HG03135 (cell line): ENCODE data around the gene GAS6.

Source experiments
- ATAC-seq: cut with Tn5 transposase; IDR thresholded peaks from one replicate; pipeline ENCODE4 v1.9.1; 2021; ENCODE audit warnings: mild to moderate bottlenecking, moderate library complexity; ENCODE audit not compliant: unreplicated experiment

The GAS6 gene

DNA sequence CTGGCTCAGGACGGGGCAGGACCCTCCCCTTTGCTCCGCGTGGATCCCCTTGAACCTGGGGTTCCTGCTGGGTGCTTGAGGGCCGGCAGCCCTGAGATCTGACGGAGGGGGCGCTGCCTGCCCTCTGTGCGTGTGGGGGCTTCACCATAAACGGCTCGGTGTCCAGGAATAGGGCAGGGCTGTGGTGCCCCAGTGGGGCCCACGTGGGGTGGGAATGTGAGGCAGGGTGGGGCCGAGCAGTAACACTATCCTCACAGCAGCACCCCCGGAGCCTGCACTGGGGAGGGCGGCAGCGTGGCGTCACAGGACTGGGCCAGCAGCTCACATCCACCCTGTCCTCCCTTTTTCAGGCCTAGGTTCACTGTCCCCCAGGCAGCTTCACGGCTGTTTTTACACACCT is 38.0 kb downstream of the GAS6 start:
- no peak for ATAC-seq

DNA sequence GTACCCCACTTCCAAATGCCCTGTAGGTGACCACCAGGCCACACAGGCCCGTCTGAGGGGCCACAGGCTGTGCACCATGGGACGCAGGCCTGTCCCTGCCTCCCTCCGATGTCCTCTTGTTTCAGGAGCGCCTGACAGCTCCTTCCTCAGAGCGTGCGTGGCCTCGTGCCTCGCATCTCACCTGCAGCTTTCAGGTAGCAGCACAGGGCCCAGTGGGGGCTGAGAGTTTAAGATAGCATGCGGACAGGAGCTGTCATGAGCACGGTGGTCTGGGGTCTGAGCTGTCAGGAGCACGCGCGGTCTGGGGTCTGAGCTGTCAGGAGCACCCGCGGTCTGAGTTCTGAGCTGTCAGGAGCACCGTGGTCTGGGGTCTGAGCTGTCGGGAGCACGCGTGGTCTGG is 40.1 kb downstream of the GAS6 start:
- ATAC-seq: no peak

DNA sequence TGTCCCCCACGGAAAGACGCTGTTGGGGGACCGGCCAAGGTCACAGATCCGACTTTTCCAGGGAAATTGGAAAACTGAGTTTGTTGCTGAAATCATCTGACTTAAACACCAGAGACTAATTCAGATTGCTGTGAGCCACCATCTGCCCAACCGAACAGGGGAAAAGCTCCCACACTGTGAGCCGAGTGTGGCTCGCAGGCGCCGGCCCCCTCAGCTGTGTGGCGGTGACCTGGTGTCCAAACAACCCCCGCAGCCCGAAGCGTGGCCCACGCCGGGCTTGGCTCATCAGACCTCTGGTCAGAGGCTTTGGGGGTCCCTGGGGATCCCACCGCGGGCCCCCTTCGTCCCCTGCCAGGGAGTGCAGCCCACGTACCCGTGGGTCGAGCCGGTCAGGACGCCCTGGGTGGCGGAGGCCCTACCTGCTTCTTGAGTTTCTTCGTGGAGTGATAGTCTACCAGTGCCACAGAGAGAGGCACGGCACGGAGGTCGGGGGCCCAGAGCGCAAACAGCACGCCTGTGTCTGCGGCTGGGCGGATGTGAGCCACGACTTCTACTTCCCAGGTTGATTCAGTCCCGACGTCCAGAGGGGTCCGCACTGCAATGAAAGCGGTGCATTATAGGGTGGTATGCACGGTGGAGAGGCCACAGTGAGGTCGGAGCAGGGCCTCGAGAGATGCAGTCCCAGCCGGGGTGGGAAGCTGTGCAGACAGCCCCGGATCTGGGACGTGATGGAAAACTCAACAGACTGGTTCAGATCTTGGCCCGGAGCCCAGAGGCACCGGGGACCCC is 40.7 kb downstream of the GAS6 start:
- ATAC-seq: no peak

DNA sequence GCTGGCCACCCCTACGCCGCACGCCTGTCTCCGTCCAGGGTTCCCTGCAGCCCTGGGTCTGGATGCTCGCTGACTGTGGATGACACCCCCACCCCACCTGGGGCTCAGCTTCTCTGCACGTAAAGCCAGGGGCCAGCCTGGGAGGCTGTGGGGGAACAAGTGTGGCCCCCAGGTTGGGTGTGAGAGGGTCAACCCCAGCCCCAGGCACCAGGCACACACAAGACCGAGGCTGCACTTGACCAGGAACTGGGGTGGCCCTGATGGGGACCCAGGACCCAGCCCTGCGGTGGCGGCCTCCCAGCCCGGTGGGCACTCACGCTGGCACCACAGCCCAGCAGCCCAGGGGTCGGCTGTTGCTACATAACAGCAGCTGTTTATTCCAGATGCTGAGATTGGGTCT is 41.6 kb downstream of the GAS6 start:
- no peak for ATAC-seq

DNA sequence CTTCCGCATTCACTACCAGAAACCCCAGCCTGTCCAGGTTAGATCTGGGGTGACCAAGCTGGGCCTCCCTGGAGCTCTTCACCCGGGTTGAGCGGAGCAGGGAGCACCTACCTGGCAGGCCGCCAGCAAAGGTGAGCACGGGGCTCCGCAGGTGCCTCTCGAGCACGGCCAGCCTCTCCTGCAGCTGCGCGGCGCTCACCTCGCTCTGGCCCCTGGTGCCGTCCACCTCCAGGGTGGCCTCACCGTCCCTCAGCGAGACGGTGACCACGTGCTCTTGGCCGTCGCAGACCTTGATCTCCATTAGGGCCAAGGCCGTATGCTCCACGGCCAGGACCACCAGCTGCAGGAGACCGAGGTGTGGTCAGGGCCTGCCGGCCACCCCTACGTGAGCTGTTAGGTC is 42.0 kb downstream of the GAS6 start:
- ATAC-seq: no peak

DNA sequence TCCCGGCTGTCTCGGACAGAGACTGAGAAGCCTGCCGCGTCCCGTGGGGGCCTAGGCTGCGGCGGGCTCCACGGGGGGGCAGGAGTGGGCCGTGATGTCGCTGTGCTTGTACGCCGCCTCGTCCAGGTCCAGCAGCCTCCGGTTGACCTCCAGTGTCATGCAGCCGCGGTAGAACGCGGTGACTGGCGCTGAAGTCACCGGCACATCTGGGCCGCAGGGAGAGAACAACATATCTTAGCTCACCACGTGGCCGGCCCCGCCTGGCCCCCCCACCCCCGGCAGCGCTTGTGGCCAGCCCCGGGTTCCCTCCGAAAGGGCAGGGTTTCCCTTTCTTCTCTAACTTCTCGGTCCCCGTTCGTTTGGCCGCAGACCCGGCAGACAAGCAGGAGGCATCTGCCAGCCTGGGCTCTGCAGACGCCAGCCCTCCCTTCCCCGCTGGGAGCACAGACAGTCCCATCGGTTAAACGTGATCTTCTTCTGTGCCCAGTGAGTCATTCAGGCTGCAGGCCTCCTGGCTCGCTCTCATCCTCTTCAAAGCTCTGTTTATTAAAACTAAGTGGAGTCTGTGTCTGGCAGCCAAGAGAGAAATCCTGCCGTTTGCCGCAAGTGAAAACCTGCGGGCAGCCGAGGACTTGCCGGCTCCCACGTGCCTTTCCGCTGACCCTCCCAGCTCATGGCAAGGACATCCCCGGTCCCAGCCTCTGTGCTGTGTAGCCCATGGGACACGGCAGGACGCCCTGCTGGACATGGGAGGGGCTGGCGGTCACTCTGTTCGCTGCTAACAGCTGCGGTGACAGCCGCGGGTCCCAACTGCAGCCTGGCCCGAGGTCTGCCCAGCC is 42.8 kb downstream of the GAS6 start:
- ATAC-seq: no peak

DNA sequence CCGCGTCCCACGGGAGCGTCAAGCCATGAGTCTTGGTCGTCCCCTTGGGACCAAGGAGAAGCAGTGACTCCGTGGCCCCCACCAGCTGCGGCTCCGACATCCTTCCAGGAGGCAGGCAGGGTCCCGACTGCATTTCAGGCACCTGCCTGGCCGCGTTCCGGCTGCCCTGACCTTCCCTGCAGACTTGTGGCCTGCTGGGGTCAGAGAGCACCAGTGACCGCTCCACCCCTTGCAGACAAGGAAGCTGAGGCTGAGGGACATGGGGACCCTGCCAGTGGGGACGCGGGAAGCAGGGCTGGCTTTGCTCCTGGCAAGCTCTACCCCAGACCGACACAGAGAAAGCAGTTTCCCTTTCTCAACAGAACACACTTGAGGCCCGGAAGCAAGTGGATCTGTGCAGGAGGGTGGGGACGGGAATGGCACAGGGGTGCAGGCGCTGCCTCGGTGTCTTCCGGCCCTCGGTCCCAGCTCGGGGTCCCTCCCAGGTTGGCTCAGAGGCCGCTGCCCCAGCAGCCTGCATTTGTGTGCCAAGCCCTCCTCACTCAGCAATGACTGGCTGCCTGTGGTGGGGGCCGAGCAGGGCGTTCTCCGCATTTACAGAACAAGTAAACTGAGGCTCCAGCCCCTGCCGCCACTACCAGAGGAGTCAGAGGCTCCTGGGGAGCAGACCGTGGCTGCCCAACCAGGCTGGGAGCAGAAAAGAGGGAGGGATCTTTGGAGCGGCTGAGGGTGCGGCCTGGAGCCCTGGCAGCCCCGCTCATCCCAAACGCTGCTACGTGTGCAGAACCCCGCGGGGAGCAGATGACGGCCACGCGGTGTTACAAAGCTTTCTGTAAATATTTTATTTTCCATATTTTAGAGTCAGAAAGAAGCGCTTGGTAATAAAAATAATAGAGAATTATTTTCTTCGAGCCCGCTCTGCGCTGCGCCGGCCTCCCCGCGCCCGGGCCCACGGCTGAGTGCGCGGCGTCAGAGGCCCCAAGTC is 43.9 kb downstream of the GAS6 start:
- no peak for ATAC-seq

DNA sequence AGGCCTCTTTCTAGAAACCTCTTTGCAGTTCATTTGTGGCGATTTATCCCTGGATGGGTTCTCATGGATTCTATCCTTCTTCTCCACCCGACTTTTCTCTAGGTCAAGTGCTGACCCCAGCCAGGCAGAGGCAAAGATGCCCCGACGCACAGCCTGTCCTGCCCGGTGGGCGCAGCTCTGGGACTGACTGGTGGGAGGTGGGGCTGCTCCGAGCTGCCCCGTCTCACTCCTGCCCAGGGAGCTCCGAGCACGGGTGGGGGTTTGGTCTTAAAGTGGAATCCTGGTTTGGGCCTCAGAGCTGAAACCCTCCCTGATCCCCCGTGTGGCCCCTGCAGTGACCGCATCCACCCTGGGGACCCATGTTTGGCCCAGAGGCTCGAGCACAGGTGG is 44.5 kb downstream of the GAS6 start:
- ATAC-seq: no peak

DNA sequence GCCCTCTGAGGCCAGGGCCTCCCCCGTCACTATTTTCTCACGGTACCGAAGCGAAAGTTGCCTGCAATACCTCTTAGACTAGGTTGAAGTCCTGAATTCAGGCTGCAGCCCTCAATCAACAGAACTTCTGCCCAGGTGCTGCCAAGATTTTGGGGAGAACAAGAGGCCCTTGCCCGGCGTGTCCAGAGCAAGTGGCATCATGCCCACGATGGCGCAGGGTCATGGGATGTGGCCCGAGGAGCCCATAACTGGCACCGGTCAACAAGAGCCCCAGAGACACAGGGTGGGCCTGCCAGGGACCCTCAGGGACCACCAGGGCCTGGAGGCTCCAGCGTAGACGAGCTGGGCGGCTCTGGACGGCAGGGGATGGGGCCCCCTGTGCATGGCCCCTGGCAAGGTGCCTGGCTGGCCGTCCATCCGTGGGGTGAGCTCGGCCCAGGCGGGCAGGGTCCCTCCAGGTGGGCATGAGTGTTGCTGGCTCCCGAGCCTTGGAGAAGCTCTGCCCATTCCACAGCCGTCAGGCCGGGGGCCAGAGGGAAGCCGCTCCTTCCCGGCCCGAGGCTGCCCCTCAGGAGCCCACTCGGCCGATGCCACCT is 45.1 kb downstream of the GAS6 start:
- no peak for ATAC-seq

DNA sequence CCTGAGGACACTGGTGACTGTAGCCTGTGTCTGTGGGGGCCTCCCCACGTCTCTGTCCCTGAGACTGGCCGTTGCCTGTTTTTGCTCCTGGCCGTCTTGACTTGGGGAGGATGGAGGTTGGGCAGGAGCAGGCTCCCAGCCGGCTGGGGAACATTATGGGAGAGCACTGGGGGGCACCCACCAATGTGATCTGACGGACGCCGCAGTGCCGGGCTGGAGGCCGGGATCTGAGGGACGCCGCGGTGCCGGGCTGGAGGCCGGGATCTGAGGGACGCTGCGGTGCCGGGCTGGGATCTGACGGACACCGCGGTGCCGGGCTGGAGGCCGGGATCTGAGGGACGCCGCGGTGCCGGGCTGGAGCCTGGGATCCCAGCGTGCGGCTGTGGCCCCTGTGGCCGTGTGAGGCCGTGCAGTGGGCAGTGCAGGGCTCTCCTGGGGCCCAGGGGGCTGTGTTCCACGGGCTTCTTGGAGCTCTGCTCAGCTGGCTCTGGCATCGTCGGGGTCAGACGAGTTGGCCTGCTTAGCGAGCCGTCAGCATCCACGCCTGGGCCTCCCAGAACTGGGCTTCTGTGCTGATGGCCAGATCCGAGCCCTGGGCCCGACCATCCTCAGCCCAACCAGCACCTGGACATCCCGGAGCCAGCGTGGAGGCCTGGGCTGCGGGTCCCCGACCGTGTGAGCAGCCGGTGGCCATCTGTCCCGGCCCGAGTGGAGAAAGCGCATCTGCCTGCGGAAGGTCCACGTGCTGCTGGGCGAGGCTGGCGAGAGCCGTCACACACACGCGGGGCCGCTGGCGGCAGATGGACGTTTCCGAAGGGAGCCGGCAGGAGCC is 45.8 kb downstream of the GAS6 start:
- ATAC-seq: no peak

DNA sequence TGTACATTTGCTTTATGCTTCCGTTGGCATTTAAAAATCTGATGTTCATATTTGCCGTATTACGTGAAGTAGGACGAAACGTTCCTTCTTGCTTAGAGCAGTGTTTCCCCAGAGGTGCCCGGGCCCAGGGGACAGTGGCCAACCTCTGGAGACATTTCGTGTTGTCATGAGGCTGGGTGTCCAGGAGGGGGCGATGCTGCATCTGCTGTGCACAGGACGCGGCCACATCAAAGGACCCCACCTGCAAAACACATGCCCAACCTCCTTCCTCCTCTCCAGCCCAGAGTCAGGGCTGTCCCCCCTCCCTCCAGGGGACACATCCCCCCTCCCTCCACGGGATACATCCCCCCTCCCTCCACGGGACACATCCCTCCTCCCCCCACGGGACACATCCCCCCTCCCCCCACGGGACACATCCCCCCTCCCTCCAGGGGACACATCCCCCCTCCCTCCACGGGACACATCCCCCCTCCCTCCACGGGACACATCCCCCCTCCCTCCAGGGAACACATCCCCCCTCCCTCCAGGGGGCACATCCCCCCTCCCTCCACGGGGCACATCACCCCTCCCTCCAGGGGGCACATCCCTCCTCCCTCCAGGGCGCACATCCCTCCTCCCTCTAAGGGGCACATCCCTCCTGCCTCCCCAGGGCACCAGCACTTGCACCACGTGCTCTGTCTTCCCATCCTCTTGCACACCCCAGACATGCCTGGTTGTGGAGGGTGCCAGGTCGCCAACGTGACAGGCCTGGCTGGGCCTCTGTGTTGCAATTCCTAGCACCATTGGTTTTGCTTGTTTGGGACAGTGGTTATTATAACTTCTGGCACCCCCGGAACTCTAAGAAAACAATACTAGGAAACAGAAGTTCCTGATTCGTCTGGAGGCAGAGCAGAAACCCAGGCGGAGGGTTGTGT is 46.7 kb downstream of the GAS6 start:
- peak; percentile 54 for ATAC-seq

DNA sequence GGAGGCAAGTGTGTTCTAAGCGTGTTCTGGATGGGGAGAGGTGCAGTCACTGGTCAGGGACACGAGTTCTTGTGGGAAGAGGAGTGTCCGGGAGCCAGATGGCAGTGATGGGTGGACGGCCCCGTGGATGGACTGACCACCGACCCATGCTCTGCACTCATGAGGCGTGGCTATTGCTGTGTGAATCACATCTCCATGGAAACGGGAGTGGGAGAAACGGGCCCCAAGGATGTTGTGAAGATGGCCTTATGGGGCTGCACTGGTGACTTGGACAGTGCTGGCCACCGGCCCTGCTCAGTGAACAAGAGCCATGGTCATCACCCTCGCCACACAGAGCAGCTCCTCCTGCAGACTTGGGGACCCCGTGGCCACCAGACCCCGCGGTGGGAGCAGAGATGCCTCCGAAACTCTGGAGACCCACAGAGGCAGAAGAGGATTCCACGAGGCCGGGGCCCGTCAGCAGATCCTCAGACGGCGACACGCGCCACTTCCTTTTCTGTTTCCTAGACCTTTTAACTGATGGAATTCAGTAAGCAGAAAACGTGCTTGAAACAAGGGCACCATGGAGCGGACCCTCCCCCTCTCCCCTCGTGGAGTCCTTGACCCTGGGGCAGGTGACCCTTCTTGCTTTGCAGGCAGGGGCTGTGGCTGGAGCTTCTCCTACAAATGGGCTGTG is 47.5 kb downstream of the GAS6 start:
- no peak for ATAC-seq

DNA sequence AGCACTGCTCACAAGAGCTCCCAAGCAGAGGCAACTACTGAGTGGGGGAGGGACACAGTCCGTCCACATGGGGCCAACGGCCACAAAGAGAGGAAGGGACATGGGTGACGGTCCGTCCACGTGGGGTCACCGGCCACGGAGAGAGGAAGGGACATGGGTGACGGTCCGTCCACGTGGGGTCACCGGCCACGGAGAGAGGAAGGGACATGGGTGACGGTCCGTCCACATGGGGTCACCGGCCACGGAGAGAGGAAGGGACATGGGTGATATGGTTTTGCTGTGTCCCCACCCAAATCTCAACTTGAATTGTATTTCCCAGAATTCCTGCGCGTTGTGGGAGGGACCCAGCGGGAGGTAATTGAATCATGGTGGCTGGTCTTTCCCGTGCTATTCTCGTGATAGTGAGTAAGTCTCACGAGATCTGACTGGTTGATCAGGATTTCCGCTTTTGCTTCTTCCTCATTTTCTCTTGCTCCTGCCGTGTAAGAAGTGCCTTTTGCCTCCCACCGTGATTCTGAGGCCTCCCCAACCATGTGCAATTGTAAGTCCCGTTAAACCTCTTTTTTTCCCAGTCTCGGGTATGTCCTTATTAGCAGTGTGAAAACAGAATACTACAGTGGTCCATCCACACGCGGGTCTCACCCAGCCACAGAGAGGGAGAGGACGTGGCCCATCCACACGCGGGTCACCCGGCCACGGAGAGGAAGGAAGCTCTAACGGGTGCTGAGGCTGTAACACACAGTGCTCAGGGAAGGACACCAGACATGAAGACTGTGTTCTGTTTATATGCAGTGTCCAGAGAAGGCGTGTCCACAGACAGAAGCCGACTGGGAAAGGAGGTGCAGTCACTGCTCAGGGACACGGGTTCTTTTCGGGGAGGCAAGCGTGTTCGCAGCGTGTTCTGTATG is 48.5 kb downstream of the GAS6 start:
- no peak for ATAC-seq

DNA sequence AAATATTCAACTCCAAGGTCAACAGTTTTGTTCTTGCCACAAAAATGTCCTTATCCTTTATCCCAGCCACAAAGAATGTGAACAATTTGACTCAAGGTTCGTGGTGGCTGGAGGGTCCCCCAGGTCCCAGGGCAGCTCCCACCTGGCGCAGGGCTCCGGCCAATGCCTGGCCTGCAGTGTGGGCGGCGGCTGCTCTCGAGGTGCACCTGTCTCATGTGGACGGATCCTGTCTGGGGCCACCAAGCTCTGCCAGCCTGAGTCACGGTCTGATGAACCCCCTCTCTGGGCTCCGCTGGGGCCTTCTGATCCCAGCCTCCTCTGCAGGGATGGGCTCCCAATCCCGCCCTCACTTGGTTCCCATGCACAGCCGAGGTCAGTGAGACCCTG is 49.4 kb downstream of the GAS6 start:
- no peak for ATAC-seq

DNA sequence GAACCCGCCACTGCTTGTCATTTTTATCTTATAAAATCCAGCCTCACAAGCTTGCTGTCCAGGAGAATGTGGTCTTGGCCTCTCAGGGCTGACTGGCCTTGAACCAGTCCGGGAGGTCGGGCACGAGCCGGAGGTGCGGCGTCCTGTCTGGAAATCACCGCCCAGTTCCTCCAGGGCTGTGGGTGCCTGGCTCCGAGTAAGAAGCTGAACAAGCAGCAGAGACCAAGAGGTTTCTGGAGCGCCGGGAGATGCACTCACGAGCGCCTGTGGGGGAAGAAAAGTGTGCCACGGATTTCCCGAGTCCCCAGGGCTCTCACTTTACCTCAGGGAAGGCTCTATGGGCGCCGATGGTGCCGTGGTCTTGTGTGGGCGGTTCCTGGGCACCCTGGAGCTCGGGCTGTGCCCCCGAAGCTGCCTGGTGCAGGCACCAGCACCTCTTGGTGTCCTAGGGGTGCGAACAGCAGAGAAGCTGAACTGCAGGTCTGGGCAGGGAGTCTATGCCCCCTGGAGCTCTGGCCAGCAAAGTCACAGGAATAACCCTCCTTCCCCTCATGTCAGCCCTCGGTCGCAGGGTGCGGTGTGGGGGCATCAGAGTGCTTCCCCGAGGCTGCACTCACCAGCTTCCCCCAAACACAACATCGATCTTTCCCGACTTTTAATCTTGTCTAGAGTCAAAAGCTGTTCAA is 50.0 kb downstream of the GAS6 start:
- ATAC-seq: no peak

DNA sequence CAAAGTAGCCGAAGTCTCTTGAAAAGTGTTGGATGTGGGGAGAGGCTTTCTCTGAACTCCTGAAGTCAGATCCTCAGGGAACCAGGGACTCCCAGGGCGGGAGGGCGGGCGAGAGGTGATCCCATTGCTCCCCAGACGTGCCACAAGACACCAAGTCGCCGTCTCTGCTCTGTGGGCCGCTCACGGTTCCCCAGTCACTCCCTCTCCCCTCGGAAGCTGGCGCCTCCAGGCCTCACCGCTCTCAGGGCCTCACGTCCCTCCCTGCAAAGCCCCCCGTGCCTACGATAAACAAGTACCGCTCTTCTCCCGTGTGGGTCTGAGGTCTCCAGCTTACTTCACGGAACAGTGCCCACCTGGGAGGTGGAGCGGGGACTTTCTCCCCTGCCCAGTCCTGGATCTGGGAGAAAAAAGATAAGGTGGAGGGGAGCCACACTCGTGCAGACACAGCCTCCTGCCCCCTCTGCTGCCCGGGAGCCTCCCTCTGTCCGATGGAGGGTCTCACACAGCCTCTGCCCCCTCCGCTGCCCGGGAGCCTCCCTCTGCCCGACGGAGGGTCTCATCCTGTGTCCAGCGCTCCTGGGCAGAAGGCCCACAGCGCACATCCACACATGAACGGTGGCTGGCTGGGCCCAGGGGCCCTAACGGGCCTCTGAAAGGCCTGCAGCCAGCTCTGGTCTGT is 50.7 kb downstream of the GAS6 start:
- ATAC-seq: no peak
